Endothelial cell of umbilical vein (primary cell): Measurements from ENCODE around the gene PRF1. TPM values are rescaled to one million over a fixed set of nuclear protein-coding genes. Genes with fewer than 3 reads are reported as not detected.

ENCODE experiments used
- BruUV-seq: library from RNA; stranded (reverse); fragments of 400-500 nt; replicated peaks from 2 replicates; lab custom pipeline; 2021; lab: Mats Ljungman, UMichigan
- CTCF ChIA-PET: fragments of 300-600, 350-600 bp; sonication (Branson Sonifier 250); formaldehyde crosslinking; loops from one replicate; lab custom pipeline; 2021; ENCODE audit warnings: antibody characterized with exemption, inconsistent platforms; lab: Charles Lee
- POLR2A ChIA-PET: fragments of 300-600, 350-600 bp; sonication (Branson Sonifier 250); formaldehyde crosslinking; loops from one replicate; lab custom pipeline; 2021; ENCODE audit warnings: antibody characterized with exemption, inconsistent platforms; lab: Charles Lee
- DNase-seq: peaks from one replicate; pipeline ENCODE4 v3.0.0-alpha.2; 2011; ENCODE audit warnings: low read depth, low spot score
- FAIRE-seq: peaks from 2 replicates; lab custom pipeline; 2011; peaks lifted over from hg19 to GRCh38; lab: Jason Lieb, UNC
- H2AFZ ChIP-seq: 2 replicates; pipeline ENCODE4 v1.6.0; 2012; ENCODE audit warnings: low read depth, low read length, control low read depth, inconsistent platforms
- H3K27ac ChIP-seq: 2 replicates; pipeline ENCODE4 v1.5.1; 2011; ENCODE audit warnings: low read depth, mild to moderate bottlenecking, control low read depth, low read length, moderate library complexity; ENCODE audit not compliant: insufficient read depth
- H3K27me3 ChIP-seq, 2 experiments: 2 replicates each; pipeline versions ENCODE4 v1.6.0 to v1.6.1; 2011; ENCODE audit warnings: low read length in 2 of 2, mixed read lengths in 1 of 2; ENCODE audit not compliant: control insufficient read depth in 2 of 2, insufficient read depth in 2 of 2
- H3K36me3 ChIP-seq, 2 experiments: 2 replicates in 1 of 2; 3 replicates in 1 of 2; pipeline ENCODE4 v1.5.1; 2011; ENCODE audit warnings: low read length in 2 of 2, mild to moderate bottlenecking in 1 of 2, moderate library complexity in 1 of 2; ENCODE audit not compliant: control insufficient read depth in 2 of 2, insufficient read depth in 2 of 2; ENCODE audit errors: extremely low read depth in 1 of 2
- H3K4me1 ChIP-seq: 3 replicates; pipeline ENCODE4 v1.5.1; 2011; ENCODE audit warnings: mild to moderate bottlenecking, low read length; ENCODE audit not compliant: control insufficient read depth, insufficient read depth; ENCODE audit errors: extremely low read depth
- H3K4me2 ChIP-seq: 2 replicates; pipeline ENCODE4 v1.6.1; 2011; ENCODE audit warnings: low read length, control low read depth, mixed read lengths; ENCODE audit not compliant: insufficient read depth
- H3K4me3 ChIP-seq, 3 experiments: fragments of 200-600 bp in 1 of 3; sonication (generic), shearing (Covaris generic) in 1 of 3; replicated peaks in 1 of 3; 2 replicates each; pipeline ENCODE4 v1.5.1; 2011 to 2016; ENCODE audit warnings: control low read depth in 3 of 3, low read length in 3 of 3, mild to moderate bottlenecking in 2 of 3, inconsistent platforms in 1 of 3, low read depth in 1 of 3, moderate library complexity in 1 of 3; ENCODE audit not compliant: insufficient read depth in 1 of 3
- H3K79me2 ChIP-seq: 2 replicates; pipeline ENCODE4 v1.6.0; 2012; ENCODE audit warnings: low read length, inconsistent platforms; ENCODE audit not compliant: control insufficient read depth, insufficient read depth
- H3K9ac ChIP-seq: replicated peaks from 2 replicates; pipeline ENCODE3; 2011; ENCODE audit warnings: low read length, control low read depth; ENCODE audit not compliant: insufficient read depth; ENCODE audit errors: extremely low read depth
- H3K9me1 ChIP-seq: replicated peaks from 3 replicates; pipeline ENCODE4 v1.6.0; 2011; ENCODE audit warnings: mild to moderate bottlenecking, low read length; ENCODE audit not compliant: control insufficient read depth, insufficient read depth; ENCODE audit errors: extremely low read depth
- H3K9me3 ChIP-seq: replicated peaks from 2 replicates; pipeline ENCODE4 v1.5.1; 2012; ENCODE audit warnings: low read length, inconsistent platforms; ENCODE audit not compliant: control insufficient read depth, insufficient read depth
- H4K20me1 ChIP-seq: replicated peaks from 2 replicates; pipeline ENCODE3; 2011; ENCODE audit warnings: mild to moderate bottlenecking, low read length; ENCODE audit not compliant: control insufficient read depth, insufficient read depth; ENCODE audit errors: extremely low read depth
- EZH2 ChIP-seq: IDR thresholded peaks from 2 replicates; pipeline ENCODE4 v1.6.1; 2012; ENCODE audit warnings: borderline replicate concordance, low read depth, mild to moderate bottlenecking, moderate library complexity, low read length, inconsistent platforms; ENCODE audit not compliant: severe bottlenecking
- FOS ChIP-seq: IDR thresholded peaks from 2 replicates; pipeline ENCODE4 v1.6.1; 2011; ENCODE audit warnings: mild to moderate bottlenecking, low read length, moderate library complexity, borderline replicate concordance; ENCODE audit not compliant: insufficient read depth
- GATA2 ChIP-seq: IDR thresholded peaks from 2 replicates; pipeline ENCODE4 v1.7.0; 2011; ENCODE audit warnings: low read depth, mild to moderate bottlenecking, moderate library complexity, mixed read lengths, low read length; ENCODE audit not compliant: insufficient read length, insufficient read depth
- JUN ChIP-seq: IDR thresholded peaks from 2 replicates; pipeline ENCODE4 v1.6.1; 2011; ENCODE audit warnings: borderline replicate concordance, low read depth; ENCODE audit not compliant: insufficient read length, insufficient read depth
- MYC ChIP-seq: IDR thresholded peaks from one replicate; pipeline ENCODE4 v1.6.1; 2011; ENCODE audit warnings: mild to moderate bottlenecking, low read depth, low read length
- POLR2A ChIP-seq: IDR thresholded peaks from 2 replicates; pipeline ENCODE4 v1.6.1; 2012; ENCODE audit warnings: low read depth, mild to moderate bottlenecking, control low read depth, low read length
- POLR2AphosphoS5 ChIP-seq: IDR thresholded peaks from 2 replicates; pipeline ENCODE4 v1.6.1; 2012; ENCODE audit warnings: low read depth, mild to moderate bottlenecking, control low read depth, low read length, moderate library complexity; ENCODE audit not compliant: insufficient read depth
- dilution Hi-C: fragments of 300-500 bp; cut with MboI; formaldehyde crosslinking; loops from one replicate; pipeline ENCODE4 v1.15.0; 2019; ENCODE audit warnings: low sequenced_read_pairs; ENCODE audit not compliant: extremely low pct_ligation_motif_present
- intact Hi-C: fragments of 100-400 bp; cut with micrococcal nuclease; formaldehyde crosslinking; loops from one replicate; pipeline ENCODE4 v1.10.0; 2022
- polyA plus RNA-seq, 4 experiments: library from polyadenylated mRNA; depleted of rRNA in 3 of 4; stranded (reverse) in 3 of 4; unstranded in 1 of 4; fragments of >200 nt; gene quantifications; 2 replicates each; pipeline versions ENCODE4 v1.2.1 to v1.2.3, GENCODE V29; 2011 to 2012; ENCODE audit warnings: missing spikeins in 1 of 4
- total RNA-seq: library from RNA; stranded (reverse); gene quantifications from 2 replicates; pipeline ENCODE4 v1.2.3, GENCODE V29; 2021
- TF ChIP-seq, protein P1 (sequence below), 2 donors: IDR thresholded peaks; 1 replicate in 1 of 2; 2 replicates in 1 of 2; pipeline ENCODE4 v1.5.1; 2011; ENCODE audit warnings: low read length in 2 of 2, mild to moderate bottlenecking in 2 of 2, moderate library complexity in 2 of 2, control low read depth in 1 of 2, inconsistent platforms in 1 of 2, low read depth in 1 of 2; ENCODE audit not compliant: insufficient read depth in 1 of 2; ENCODE audit errors: extremely low read depth in 1 of 2
- TF ChIP-seq, protein P2 (sequence below): IDR thresholded peaks from 2 replicates; pipeline ENCODE4 v1.6.1; 2011; ENCODE audit not compliant: insufficient read depth, insufficient read length

Gene PRF1
- total and polyA plus RNA-seq, 2 donors (not counting 3 experiments of a cell fraction or from before 2014, with no cell fraction given): not detected

DNA sequence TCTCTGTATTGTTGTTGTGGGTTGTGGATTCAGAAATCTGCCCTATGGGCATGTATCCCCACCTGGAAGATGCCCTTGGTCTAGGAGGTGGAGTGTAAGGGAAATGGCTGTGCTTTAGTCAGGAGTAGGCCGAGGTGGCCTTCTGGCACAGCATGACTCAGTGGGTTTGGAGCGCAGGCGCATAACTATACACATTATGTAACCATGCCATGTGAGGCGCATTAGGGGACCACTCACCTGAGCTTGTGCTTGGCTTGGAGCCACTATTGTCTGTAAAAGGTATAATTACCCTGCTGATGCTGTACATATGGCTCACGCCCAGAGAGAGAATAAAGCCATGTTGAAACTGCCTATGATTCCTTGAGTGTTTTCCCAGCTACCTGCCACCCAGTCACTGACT is 49.1 kb upstream of the PRF1 start:
- Histone ChIP-seq H3K79me2 (no peaks in the 10 kb centered on the region), H3K9me3 (no peaks in the 10 kb centered on the region), H3K4me1 (no peaks in the 10 kb centered on the region), H3K27me3 (peaks cover 0 to 4% of the 10 kb centered on the region in 2 experiments), H3K9me1 (no peaks in the 10 kb centered on the region), H3K27ac (no peak overlapping the region), H3K4me2 (no peak overlapping the region), H4K20me1 (no peaks in the 10 kb centered on the region), H3K4me3 (no peak overlapping the region), H3K36me3 (no peaks in the 10 kb centered on the region), H3K9ac (no peak overlapping the region), H2AFZ (no peak overlapping the region)
- intact Hi-C loops: no loop called here
- no TSS peak for BruUV-seq
- DNase-seq (no peak), FAIRE-seq (no peak)
- ChIA-PET CTCF (no interaction called here), POLR2A (no interaction called here)
- dilution Hi-C loops: no loop called here
- no peak for TF ChIP-seq JUN
- TF ChIP-seq, protein P1, sequence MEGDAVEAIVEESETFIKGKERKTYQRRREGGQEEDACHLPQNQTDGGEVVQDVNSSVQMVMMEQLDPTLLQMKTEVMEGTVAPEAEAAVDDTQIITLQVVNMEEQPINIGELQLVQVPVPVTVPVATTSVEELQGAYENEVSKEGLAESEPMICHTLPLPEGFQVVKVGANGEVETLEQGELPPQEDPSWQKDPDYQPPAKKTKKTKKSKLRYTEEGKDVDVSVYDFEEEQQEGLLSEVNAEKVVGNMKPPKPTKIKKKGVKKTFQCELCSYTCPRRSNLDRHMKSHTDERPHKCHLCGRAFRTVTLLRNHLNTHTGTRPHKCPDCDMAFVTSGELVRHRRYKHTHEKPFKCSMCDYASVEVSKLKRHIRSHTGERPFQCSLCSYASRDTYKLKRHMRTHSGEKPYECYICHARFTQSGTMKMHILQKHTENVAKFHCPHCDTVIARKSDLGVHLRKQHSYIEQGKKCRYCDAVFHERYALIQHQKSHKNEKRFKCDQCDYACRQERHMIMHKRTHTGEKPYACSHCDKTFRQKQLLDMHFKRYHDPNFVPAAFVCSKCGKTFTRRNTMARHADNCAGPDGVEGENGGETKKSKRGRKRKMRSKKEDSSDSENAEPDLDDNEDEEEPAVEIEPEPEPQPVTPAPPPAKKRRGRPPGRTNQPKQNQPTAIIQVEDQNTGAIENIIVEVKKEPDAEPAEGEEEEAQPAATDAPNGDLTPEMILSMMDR (IDR thresholded peaks at IDR 0.05; ENCODE audit: extremely low read depth in 1 of 2, insufficient read depth in 1 of 2, low read depth in 1 of 2, low read length in 2 of 2): no peak
- TF ChIP-seq POLR2AphosphoS5: no peak
- TF ChIP-seq GATA2: no peak
- no peak for TF ChIP-seq POLR2A
- TF ChIP-seq, protein P2, sequence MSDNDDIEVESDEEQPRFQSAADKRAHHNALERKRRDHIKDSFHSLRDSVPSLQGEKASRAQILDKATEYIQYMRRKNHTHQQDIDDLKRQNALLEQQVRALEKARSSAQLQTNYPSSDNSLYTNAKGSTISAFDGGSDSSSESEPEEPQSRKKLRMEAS: no peak
- no peak for TF ChIP-seq FOS
- no peak for TF ChIP-seq EZH2
- no peak for TF ChIP-seq MYC
